Activated T-helper 1 cell treated with Interleukin-2 at 50 U/mL for 16 hours (primary cell): ENCODE results near the gene ATP1A3.
"Not testable (repeated sequence)": the region's sequence is repeated elsewhere in the genome, so short reads cannot be mapped to it uniquely, and the experiment has no call there.

ENCODE experiments used
- DNase-seq: peaks from one replicate; pipeline ENCODE4 v3.0.0-alpha.2; 2020; ENCODE audit warnings: low read depth

The ATP1A3 gene

GRCh38 chr19:41993612-41994483 lies at the start of gene ATP1A3:
ATP1A3 (minus strand) TSS chr19:41994230; CDS start chr19:41994076, 154 bp downstream.
- DNase-seq: peak; percentile 39

GRCh38 chr19:42042455-42043170 lies 48.6 kb upstream of the ATP1A3 start:
- DNase-seq: no peak

- not testable (repeated sequence) for DNase-seq
Observed at GRCh38 chr19:42040491-42040890, 46.5 kb upstream of the ATP1A3 start.

GRCh38 chr19:42040031-42040430 lies 46.0 kb upstream of the ATP1A3 start:
- DNase-seq: no peak

GRCh38 chr19:42038666-42039065 lies 44.6 kb upstream of the ATP1A3 start:
- DNase-seq: no peak

GRCh38 chr19:42037649-42038048 lies 43.6 kb upstream of the ATP1A3 start:
- DNase-seq: no peak

- peak; percentile 23 for DNase-seq
Observed at GRCh38 chr19:42034640-42035391, 40.8 kb upstream of the ATP1A3 start.

- no peak for DNase-seq
Observed at GRCh38 chr19:42033413-42033812, 39.4 kb upstream of the ATP1A3 start.

- no peak for DNase-seq
Observed at GRCh38 chr19:42032431-42032830, 38.4 kb upstream of the ATP1A3 start.

GRCh38 chr19:42030645-42031440 lies 36.8 kb upstream of the ATP1A3 start:
- DNase-seq: no peak

- DNase-seq: no peak
Observed at GRCh38 chr19:42028304-42029216, 34.5 kb upstream of the ATP1A3 start.

- no peak for DNase-seq
Observed at GRCh38 chr19:42024622-42025111, 30.6 kb upstream of the ATP1A3 start.

- DNase-seq: no peak
Observed at GRCh38 chr19:42023943-42024260, 29.9 kb upstream of the ATP1A3 start.

GRCh38 chr19:42023121-42023942 lies 29.3 kb upstream of the ATP1A3 start:
- DNase-seq: no peak

- DNase-seq: no peak
Observed at GRCh38 chr19:42022616-42023015, 28.6 kb upstream of the ATP1A3 start.

- DNase-seq: no peak
Observed at GRCh38 chr19:42021185-42021584, 27.2 kb upstream of the ATP1A3 start.

GRCh38 chr19:42018503-42019193 lies 24.6 kb upstream of the ATP1A3 start:
- no peak for DNase-seq

- no peak for DNase-seq
Observed at GRCh38 chr19:42017040-42017439, 23.0 kb upstream of the ATP1A3 start.

- not testable (repeated sequence) for DNase-seq
Observed at GRCh38 chr19:42012747-42013146, 18.7 kb upstream of the ATP1A3 start.
